SK-N-MC (cell line): Measurements from ENCODE around the gene CRTC1.

ENCODE experiments used
- EZH2 ChIP-seq: fragments of 200-600 bp; sonication (generic); IDR thresholded peaks from one replicate; pipeline ENCODE4 v1.6.1; 2017; ENCODE audit warnings: antibody characterized with exemption
- FOXP2 ChIP-seq: optimal IDR thresholded peaks from 2 replicates; pipeline ENCODE3; 2011; ENCODE audit warnings: mild to moderate bottlenecking, moderate library complexity; ENCODE audit not compliant: insufficient read depth; ENCODE audit errors: extremely low read length, control extremely low read depth
- POLR2AphosphoS5 ChIP-seq: IDR thresholded peaks from 2 replicates; pipeline ENCODE4 v1.6.1; 2012; ENCODE audit warnings: mild to moderate bottlenecking, low read depth, low read length, borderline replicate concordance

DNA sequence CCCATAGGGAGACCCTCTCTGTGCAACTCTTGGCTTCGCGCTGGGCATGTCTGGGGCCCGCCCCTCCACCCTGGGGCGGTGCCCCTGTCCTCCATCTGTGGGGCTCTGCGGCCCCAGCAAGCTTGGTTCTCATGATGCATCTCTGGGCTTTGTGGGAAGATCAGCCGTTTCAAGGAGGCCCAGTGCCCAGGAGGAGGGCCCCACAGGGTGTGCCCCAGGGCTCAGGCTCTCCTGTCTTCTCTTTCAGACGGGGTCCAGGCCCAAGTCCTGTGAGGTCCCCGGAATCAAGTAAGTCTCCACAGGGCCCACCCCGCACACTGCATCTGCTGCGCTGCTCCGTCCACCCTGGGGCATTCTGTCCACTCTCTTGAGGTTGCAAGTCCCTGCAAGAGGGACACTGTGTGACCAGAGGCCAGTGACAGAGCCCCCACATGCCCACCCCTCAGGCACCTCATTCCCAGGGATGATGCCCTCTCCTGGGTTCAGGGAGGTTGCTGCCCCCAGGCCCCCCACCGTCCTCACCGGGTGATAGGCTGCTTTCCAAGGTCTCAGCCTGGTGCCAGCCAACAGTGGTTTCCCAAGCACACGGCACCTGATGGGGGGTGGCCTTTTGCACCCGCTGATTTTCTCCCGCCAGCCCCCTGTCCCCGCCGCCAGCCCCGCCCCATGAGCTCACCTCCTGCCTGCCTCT is 76.0 kb downstream of the CRTC1 start:
- TF ChIP-seq EZH2: no peak
- no peak for TF ChIP-seq POLR2AphosphoS5
- no peak for TF ChIP-seq FOXP2
